Dermis microvascular lymphatic vessel endothelial cell (primary cell): ENCODE data around the gene CD2BP2. TPM values are rescaled to one million over a fixed set of nuclear protein-coding genes. Genes with fewer than 3 reads are reported as not detected.
A peak's percentile ranks its signal among the peaks of the same experiment; 100 is the strongest.
"Not testable (repeated sequence)": the region's sequence is repeated elsewhere in the genome, so short reads cannot be mapped to it uniquely, and the experiment has no call there.

Experiments
- DNase-seq, 2 donors: peaks; one replicate each; pipeline versions ENCODE4 v3.0.0 to v3.0.0-alpha.2; 2010; ENCODE audit warnings: low read depth in 2 of 2
- total RNA-seq: library from RNA; depleted of rRNA; stranded (reverse); fragments of >200 nt; gene quantifications from 2 replicates; pipeline ENCODE4 v1.2.1, GENCODE V29; 2014

The CD2BP2 gene
- total RNA-seq, 1 donor from 2014 or later: 34.1 TPM

DNA sequence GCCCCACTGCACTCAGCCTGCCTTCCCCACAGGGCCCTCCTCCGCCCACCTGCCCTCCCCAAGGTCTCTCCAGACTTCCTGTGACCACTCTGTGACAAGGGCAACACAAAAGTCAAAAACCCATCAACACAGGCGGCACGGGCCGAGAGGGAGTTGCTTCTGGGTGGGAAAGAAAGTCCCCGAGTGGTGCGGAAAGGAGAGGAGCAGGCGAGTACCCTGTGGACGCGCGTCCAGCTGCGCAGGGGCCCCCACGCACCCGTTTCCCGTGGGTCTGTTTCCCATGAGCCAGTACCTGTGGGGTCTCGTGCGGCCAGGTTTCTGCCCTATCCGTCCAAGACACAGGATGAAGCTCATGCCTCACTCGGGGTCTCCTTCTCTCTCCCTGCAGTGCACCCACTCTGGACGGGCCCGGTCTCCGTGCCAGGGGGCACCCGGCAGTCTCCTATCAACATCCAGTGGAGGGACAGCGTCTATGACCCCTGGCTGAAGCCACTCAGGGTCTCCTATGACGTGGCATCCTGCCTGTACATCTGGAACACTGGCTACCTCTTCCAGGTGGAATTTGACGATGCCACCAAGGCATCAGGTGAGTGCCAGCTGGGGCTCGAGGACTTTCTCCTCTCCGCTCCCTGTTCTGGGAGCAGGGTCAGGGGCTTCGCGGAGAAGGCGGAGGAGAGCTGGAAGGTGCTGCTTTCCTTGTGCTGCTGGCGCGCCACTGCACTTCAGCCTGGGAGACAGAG, 12.2 kb downstream of the CD2BP2 start:
- no peak for DNase-seq

- not testable (repeated sequence) for DNase-seq
Measured at GRCh38 chr16:30341971-30342370, 13.1 kb downstream of the CD2BP2 start.

DNA sequence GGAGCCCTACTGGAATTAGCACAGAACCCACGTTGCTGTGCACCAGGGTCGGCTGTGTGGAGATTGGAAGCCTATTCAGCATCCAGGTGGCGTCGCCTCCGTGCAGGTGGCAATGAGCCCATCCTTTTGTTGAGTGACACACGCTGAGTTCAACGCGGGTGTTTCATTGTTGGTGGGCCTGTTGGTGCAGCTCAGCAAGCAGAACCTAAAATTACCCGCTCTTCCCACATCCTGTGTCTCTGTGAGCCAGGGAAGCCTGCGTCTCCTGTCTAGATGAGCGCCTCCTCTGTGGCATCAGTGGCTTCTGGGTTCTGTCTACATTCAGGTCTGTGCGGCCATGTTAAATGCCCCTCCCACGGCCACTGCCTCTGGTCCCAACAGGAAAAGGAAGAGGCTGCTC, 14.5 kb downstream of the CD2BP2 start:
- DNase-seq: no peak

DNA sequence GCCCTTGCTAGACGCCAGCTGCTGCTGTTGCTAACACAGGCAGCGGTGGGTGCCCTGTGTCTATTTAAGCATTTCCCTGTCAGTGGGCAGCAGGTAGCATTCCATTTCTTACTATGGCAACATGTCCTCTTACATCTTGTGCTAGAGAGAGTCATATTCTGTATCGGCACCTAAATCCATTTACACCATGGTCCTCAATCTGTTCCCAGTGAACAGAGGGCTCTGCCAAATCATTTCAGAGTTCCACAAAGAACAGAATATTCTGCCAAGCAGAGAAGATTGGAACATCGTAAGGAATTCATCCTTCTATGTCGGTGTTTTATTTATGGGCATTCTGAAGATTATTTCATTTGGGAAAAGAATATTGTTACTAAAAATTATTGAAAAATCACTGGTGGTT, 16.4 kb downstream of the CD2BP2 start:
- not testable (repeated sequence) for DNase-seq

DNA sequence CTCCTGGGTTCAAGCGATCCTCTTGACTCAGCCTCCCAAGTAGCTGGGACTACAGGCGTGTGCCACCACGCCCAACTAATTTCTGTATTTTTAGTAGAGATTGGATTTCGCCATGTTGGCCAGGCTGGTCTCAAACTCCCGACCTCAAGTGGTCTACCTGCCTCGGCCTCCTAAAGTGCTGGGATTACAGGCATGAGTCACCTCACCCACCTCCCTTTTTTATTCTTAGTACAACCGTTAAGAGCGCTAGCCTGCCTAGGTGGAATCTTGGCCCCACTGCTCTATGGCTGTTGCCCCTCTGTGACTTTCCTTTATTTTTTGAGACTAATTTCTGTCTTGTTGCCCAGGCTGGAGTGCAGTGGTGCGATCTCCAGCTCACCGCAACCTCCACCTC, 17.1 kb downstream of the CD2BP2 start:
- DNase-seq: not testable (repeated sequence)

- no peak for DNase-seq
Measured at GRCh38 chr16:30335598-30336474, 19.3 kb downstream of the CD2BP2 start.

DNA sequence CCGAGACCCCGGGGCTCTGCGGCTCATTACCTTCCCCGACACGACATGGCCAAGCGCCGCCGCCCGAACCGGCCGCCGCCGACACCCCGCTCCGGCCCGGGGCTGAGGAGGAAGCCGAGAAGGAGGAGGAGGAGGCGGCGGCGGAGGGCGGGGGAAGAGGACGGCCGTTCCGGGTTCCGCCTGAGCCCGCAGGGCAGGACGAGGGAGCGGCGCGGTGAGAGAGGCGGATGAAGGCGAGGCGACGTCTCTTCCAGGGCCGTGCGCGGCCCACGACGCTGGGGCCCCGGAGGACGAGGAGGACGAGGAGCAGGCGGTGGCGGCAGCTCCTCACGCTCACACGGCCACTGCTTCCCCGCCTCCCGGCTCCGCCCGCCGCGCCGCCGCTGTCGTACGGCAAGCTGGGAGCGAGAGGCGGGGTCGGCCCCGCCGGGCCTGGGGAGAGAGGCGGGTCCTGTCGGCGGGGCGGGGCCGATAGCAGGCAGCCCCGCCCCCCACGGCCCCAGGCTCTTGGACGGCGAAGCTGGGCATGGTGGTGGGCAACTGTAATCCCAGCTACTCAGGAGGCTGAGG, 20.0 kb downstream of the CD2BP2 start:
- DNase-seq: peak; percentile 36 to 77

DNA sequence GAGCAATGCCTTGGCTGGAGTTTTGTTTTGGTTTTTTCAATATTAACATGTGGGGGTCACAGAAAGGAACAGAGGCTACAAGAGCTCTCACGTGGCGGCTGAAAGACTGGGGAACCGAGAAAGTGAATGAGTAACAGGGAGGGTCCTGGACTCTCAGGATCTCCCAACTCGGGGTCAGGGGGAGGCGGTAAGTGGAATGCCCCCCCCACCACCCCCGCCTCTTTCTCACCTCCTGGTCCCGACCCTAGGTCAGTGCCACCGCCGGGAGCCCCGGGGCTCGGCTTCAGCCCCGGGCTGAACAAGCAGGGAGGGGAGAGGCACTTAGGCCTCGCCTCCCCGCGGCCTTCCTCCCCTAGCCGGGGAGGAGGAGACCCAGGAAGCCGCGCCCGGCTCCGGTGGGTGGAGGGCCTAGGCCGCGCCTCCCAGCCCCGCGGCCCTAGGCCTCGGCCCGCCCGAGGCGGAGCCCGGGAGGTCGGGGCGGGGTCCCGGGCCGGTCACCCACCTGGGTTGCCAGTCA, 20.6 kb downstream of the CD2BP2 start:
- DNase-seq: peak in 1 of 2 donors; percentile 71

DNA sequence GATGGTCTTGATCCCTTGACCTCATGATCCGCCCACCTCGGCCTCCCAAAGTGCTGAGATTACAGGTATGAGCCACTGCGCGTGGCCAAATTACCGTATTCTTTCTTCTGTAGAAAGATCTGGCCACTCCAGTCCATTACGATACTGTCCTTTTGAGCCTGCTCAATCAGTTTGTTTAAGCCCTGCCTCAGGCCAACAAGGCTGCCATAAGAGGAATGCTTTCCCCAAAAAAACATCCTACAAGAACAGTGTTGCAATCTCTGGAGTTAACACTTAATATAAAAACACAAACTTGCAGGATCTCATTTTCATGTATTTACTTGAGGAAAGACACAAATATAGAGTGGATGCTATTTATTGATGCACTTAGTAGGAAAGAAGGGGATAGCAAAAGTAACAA, 30.9 kb downstream of the CD2BP2 start:
- not testable (repeated sequence) for DNase-seq

DNA sequence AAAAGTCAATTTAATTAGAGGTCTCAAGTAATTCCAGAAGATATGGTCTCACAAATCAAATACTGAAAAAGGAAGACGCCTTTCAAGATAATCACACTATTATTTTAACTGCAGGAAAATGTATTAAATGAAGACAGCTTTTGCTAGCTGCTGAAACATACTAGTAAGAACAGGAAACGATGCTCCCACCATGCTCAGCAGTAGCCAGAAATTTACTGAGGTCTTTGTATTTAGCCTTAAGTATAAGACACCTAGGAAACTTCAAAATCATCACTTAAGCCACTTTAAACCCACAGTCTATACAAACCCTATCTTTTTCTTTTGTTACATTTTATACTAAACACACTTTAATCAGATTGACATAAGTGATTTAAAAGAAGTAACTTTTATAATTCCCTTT, 36.5 kb downstream of the CD2BP2 start:
- not testable (repeated sequence) for DNase-seq

DNA sequence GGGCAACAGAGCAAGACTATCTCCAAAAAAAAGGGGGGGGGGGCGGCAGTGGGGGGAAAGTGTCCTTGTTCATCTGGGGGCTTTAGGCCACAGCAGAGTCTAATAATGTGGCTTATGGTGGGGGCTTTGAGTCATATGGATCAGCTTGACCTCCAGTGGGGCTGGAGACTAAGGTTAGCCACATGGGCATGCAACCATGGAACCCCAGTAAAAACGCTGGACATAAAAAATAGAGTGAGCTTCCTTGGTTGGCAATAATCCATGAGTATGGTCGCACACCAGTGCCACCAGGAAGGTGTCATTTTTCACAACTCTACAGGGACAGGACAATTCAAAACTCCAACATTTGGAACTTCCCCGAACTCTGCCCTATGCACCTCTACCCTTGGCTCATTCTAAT, 44.2 kb downstream of the CD2BP2 start:
- DNase-seq: not testable (repeated sequence)

DNA sequence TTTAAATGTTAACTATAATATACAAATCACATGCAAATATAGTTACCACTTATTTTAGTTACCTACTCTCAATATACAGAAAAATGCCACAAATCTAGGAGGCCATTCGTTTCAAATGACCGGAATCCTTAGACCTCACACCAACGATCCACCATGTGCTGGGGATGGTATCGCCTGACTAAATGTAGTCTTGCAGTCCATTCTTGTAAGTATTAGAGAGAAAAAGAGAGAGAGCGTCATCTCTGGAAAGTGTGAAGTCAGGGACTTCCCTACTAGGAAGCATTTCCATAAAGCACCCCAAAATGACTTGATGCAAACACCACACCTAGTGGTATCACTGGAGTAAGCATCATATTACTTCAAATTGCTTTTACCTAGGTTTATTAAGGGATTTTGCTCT, 45.9 kb downstream of the CD2BP2 start:
- not testable (repeated sequence) for DNase-seq

Other genes with a start within 250 kb of the CD2BP2 start
- 0.51 and 1.4 TPM in 2 replicates for gene GDPD3, start 241.8 kb downstream of the CD2BP2 start, total RNA-seq
- gene MAPK3, start 232.1 kb downstream of the CD2BP2 start, total RNA-seq: 33.4 and 60.2 TPM in 2 replicates
- 1.1 and 2.4 TPM in 2 replicates for gene CORO1A, start 171.7 kb downstream of the CD2BP2 start, total RNA-seq
- gene BOLA2B, start 161.6 kb downstream of the CD2BP2 start, total RNA-seq: 26.6 and 29.8 TPM in 2 replicates
- 52.4 and 73.0 TPM in 2 replicates for gene SLX1A, start 161.4 kb downstream of the CD2BP2 start, total RNA-seq
- 2.2 and 3.3 TPM in 2 replicates for gene SULT1A3, start 156.1 kb downstream of the CD2BP2 start, total RNA-seq
- gene NPIPB13, start 106.8 kb downstream of the CD2BP2 start, total RNA-seq: 0.77 and 1.6 TPM in 2 replicates
- gene TBC1D10B, start 15.2 kb upstream of the CD2BP2 start, total RNA-seq: 22.2 and 31.9 TPM in 2 replicates
- gene MYL11, start 19.5 kb upstream of the CD2BP2 start, total RNA-seq: 0.64 TPM in 1 of 2 replicates, not detected in the other
- under 0.01 and 0.38 TPM in 2 replicates for gene SEPTIN1, start 27.3 kb upstream of the CD2BP2 start, total RNA-seq
- gene ZNF48, start 40.1 kb upstream of the CD2BP2 start, total RNA-seq: 11.4 and 15.2 TPM in 2 replicates
- gene ZNF771, start 52.3 kb upstream of the CD2BP2 start, total RNA-seq: 7.6 and 14.0 TPM in 2 replicates
- gene DCTPP1, start 74.7 kb upstream of the CD2BP2 start, total RNA-seq: 80.9 and 89.8 TPM in 2 replicates
- gene SEPHS2, start 90.6 kb upstream of the CD2BP2 start, total RNA-seq: 13.6 and 24.9 TPM in 2 replicates
- gene ITGAL, start 117.4 kb upstream of the CD2BP2 start, total RNA-seq: not detected in 2 replicates
- 13.7 and 17.7 TPM in 2 replicates for gene ZNF768, start 171.3 kb upstream of the CD2BP2 start, total RNA-seq
- 5.8 and 7.6 TPM in 2 replicates for gene ZNF747, start 179.6 kb upstream of the CD2BP2 start, total RNA-seq
- gene ZNF764, start 203.1 kb upstream of the CD2BP2 start, total RNA-seq: 3.1 and 4.3 TPM in 2 replicates
- gene ZNF688, start 216.4 kb upstream of the CD2BP2 start, total RNA-seq: 3.9 and 6.7 TPM in 2 replicates
- gene ZNF785, start 230.4 kb upstream of the CD2BP2 start, total RNA-seq: 6.4 and 9.6 TPM in 2 replicates